WTC11 (cell line): ENCODE data around the gene NEDD4L. TPM values are rescaled to one million over a fixed set of nuclear protein-coding genes. Genes with fewer than 3 reads are reported as not detected.
A peak's percentile ranks its signal among the peaks of the same experiment; 100 is the strongest.

ENCODE experiments used
- ATAC-seq: fragments of 200-7000 bp; cut with Tn5 transposase; 2 replicates; pipeline ENCODE4 v1.10.0; 2021; ENCODE audit warnings: mild to moderate bottlenecking, moderate library complexity
- CTCF ChIA-PET: fragments of 300-600 bp; sonication (Branson Sonifier 250); formaldehyde crosslinking; loops from one replicate; lab custom pipeline; 2021; ENCODE audit warnings: antibody characterized with exemption; lab: Charles Lee
- POLR2A ChIA-PET: fragments of 350-600 bp; sonication (Branson Sonifier 250); formaldehyde crosslinking; loops from one replicate; lab custom pipeline; 2021; ENCODE audit warnings: antibody characterized with exemption; lab: Charles Lee
- DNase-seq: peaks from one replicate; pipeline ENCODE4 v3.0.0; 2021; ENCODE audit warnings: low spot score
- H3K27ac Mint-ChIP-seq: 2 replicates; pipeline ENCODE4 v1.8.0; 2021; ENCODE audit warnings: mixed read lengths
- H3K27me3 Mint-ChIP-seq: 2 replicates; pipeline ENCODE4 v1.8.0; 2021; ENCODE audit warnings: low read depth, mild to moderate bottlenecking, moderate library complexity, mixed read lengths
- H3K36me3 Mint-ChIP-seq: 2 replicates; pipeline ENCODE4 v1.8.0; 2021; ENCODE audit warnings: mixed read lengths
- H3K4me1 Mint-ChIP-seq: 2 replicates; pipeline ENCODE4 v1.8.0; 2022; ENCODE audit warnings: mixed read lengths
- H3K4me3 Mint-ChIP-seq: 2 replicates; pipeline ENCODE4 v1.8.0; 2021; ENCODE audit warnings: mild to moderate bottlenecking, moderate library complexity, mixed read lengths
- H3K9me3 Mint-ChIP-seq: 2 replicates; pipeline ENCODE4 v1.8.0; 2021; ENCODE audit warnings: mixed read lengths
- ATF1 ChIP-seq: sonication (generic); formaldehyde crosslinking; IDR thresholded peaks from 2 replicates; pipeline ENCODE4 v1.8.1; 2023; ENCODE audit warnings: mild to moderate bottlenecking, moderate library complexity, missing genetic modification reagents
- ATF6 ChIP-seq: sonication (generic); formaldehyde crosslinking; IDR thresholded peaks from 2 replicates; pipeline ENCODE4 v1.8.1; 2023; ENCODE audit warnings: mild to moderate bottlenecking, missing genetic modification reagents
- CBFB ChIP-seq: sonication (generic); formaldehyde crosslinking; IDR thresholded peaks from 2 replicates; pipeline ENCODE4 v1.8.1; 2022; ENCODE audit warnings: mild to moderate bottlenecking, low read depth, missing genetic modification reagents
- ELF4 ChIP-seq: sonication (generic); formaldehyde crosslinking; IDR thresholded peaks from 2 replicates; pipeline ENCODE4 v1.8.1; 2022; ENCODE audit warnings: low read depth, mild to moderate bottlenecking, moderate library complexity, missing genetic modification reagents
- FOXJ3 ChIP-seq: sonication (generic); formaldehyde crosslinking; IDR thresholded peaks from 2 replicates; pipeline ENCODE4 v1.9.0; 2021; ENCODE audit warnings: missing genetic modification reagents, mild to moderate bottlenecking, borderline replicate concordance
- GTF2I ChIP-seq: fragments of 250-450 bp; sonication (Bioruptor Pico); conservative IDR thresholded peaks from 2 replicates; pipeline ENCODE4 v1.4.0; 2021; ENCODE audit warnings: mild to moderate bottlenecking
- JUN ChIP-seq: sonication (generic); formaldehyde crosslinking; IDR thresholded peaks from 2 replicates; pipeline ENCODE4 v1.8.0; 2023; ENCODE audit warnings: mild to moderate bottlenecking, missing genetic modification reagents
- MXD4 ChIP-seq: fragments of 250-450 bp; sonication (Bioruptor Pico); IDR thresholded peaks from 2 replicates; pipeline ENCODE4 v1.8.0; 2021; ENCODE audit warnings: mild to moderate bottlenecking, moderate library complexity, borderline replicate concordance
- NFYB ChIP-seq: sonication (generic); formaldehyde crosslinking; conservative IDR thresholded peaks from 2 replicates; pipeline ENCODE4 v1.8.0; 2022; ENCODE audit warnings: low read depth, missing genetic modification reagents
- NR3C1 ChIP-seq: sonication (generic); formaldehyde crosslinking; conservative IDR thresholded peaks from 2 replicates; pipeline ENCODE4 v1.8.1; 2023; ENCODE audit warnings: low read depth, mild to moderate bottlenecking, missing genetic modification reagents
- PRRX2 ChIP-seq: fragments of 250-450 bp; sonication (Bioruptor Pico); IDR thresholded peaks from 2 replicates; pipeline ENCODE4 v1.8.0; 2021; ENCODE audit warnings: mild to moderate bottlenecking
- RELA ChIP-seq: sonication (generic); formaldehyde crosslinking; IDR thresholded peaks from 2 replicates; pipeline ENCODE4 v1.8.1; 2022; ENCODE audit warnings: missing genetic modification reagents, mild to moderate bottlenecking, borderline replicate concordance
- RORB ChIP-seq: fragments of 250-450 bp; sonication (Bioruptor Pico); IDR thresholded peaks from 2 replicates; pipeline ENCODE4 v1.9.0; 2021; ENCODE audit warnings: mild to moderate bottlenecking
- SMAD3 ChIP-seq: sonication (generic); formaldehyde crosslinking; IDR thresholded peaks from 2 replicates; pipeline ENCODE4 v1.8.0; 2022; ENCODE audit warnings: missing genetic modification reagents, mild to moderate bottlenecking, borderline replicate concordance
- STAT6 ChIP-seq: sonication (generic); formaldehyde crosslinking; conservative IDR thresholded peaks from 2 replicates; pipeline ENCODE4 v1.8.1; 2023; ENCODE audit warnings: mild to moderate bottlenecking, low read depth, missing genetic modification reagents, moderate library complexity
- TP53 ChIP-seq: sonication (generic); formaldehyde crosslinking; IDR thresholded peaks from 2 replicates; pipeline ENCODE4 v1.8.1; 2023; ENCODE audit warnings: mild to moderate bottlenecking, missing genetic modification reagents
- ZNF121 ChIP-seq: sonication (generic); formaldehyde crosslinking; IDR thresholded peaks from 2 replicates; pipeline ENCODE4 v1.8.0; 2023; ENCODE audit warnings: missing genetic modification reagents
- ZNF281 ChIP-seq: sonication (generic); formaldehyde crosslinking; IDR thresholded peaks from 2 replicates; pipeline ENCODE4 v1.8.0; 2023; ENCODE audit warnings: mild to moderate bottlenecking, missing genetic modification reagents
- ZNF532 ChIP-seq: fragments of 250-450 bp; sonication (Bioruptor Pico); IDR thresholded peaks from 2 replicates; pipeline ENCODE4 v1.9.0; 2021; ENCODE audit warnings: mild to moderate bottlenecking, borderline replicate concordance
- total RNA-seq: library from RNA; stranded (reverse); gene quantifications from 3 replicates; pipeline ENCODE4 v1.2.3, GENCODE V29; 2021
- TF ChIP-seq, protein P1 (sequence below): sonication (generic); formaldehyde crosslinking; IDR thresholded peaks from 2 replicates; pipeline ENCODE4 v1.8.1; 2022; ENCODE audit warnings: low read depth, missing genetic modification reagents, borderline replicate concordance

The NEDD4L gene
- total RNA-seq, 1 experiment from 2014 or later = 88.0 TPM

DNA sequence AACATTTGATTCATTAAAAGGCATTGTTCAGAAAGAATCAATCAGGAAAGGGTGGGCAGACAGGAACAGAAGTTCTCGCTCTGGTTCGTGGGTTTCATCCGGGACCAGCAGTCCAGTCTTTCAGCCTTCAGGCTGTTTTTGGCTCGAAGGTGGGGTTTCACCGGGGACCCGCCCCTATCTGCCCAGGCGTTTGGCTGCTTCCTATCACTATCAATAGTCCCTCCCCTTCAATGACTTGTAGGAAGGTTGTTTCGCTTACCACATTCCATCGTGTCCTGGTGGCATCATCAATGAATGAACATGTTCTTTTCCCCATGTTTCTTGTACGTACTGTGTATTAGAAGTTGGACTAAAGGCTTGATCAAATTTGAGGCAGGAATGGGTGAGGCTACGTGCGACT is 130.3 kb downstream of the NEDD4L start:
- ATAC-seq = peak; percentile 86
- TF ChIP-seq TP53 (CRISPR knock-in tag) = no peak
- no peak for TF ChIP-seq MXD4 (CRISPR knock-in tag)
- TF ChIP-seq RELA (CRISPR knock-in tag) = no peak
- no peak for TF ChIP-seq FOXJ3 (CRISPR knock-in tag)
- no peak for TF ChIP-seq ZNF281 (CRISPR knock-in tag)
- TF ChIP-seq, protein P1, sequence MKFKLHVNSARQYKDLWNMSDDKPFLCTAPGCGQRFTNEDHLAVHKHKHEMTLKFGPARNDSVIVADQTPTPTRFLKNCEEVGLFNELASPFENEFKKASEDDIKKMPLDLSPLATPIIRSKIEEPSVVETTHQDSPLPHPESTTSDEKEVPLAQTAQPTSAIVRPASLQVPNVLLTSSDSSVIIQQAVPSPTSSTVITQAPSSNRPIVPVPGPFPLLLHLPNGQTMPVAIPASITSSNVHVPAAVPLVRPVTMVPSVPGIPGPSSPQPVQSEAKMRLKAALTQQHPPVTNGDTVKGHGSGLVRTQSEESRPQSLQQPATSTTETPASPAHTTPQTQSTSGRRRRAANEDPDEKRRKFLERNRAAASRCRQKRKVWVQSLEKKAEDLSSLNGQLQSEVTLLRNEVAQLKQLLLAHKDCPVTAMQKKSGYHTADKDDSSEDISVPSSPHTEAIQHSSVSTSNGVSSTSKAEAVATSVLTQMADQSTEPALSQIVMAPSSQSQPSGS (CRISPR knock-in tag) = no peak
- no peak for TF ChIP-seq CBFB (CRISPR knock-in tag)
- no peak for TF ChIP-seq JUN (CRISPR knock-in tag)
- TF ChIP-seq RORB (CRISPR knock-in tag) = no peak
- no peak for TF ChIP-seq SMAD3 (CRISPR knock-in tag)
- TF ChIP-seq PRRX2 = no peak
- no peak for TF ChIP-seq NR3C1 (CRISPR knock-in tag)
- no peak for TF ChIP-seq ATF1 (CRISPR knock-in tag)
- no peak for TF ChIP-seq ZNF121 (CRISPR knock-in tag)
- no peak for TF ChIP-seq GTF2I (CRISPR knock-in tag)
- no peak for TF ChIP-seq ELF4
- TF ChIP-seq STAT6 (CRISPR knock-in tag) = no peak
- TF ChIP-seq ATF6 = no peak
- TF ChIP-seq NFYB = no peak
- TF ChIP-seq ZNF532 (CRISPR knock-in tag) = no peak
- TF ChIP-seq, all 79 proteins: peak for 0
- ChIA-PET CTCF (interaction anchor here (0.9 to 1.6 kb wide), 2 partner anchors 38 to 53 kb away, joined by 3 to 4 read pairs; no protein-coding TSS in a partner anchor), POLR2A (interaction anchor here (0.5 kb wide), 1 partner anchor 40 kb away, joined by 3 read pairs; no protein-coding TSS in a partner anchor)
- peaks cover 50% of the 10 kb centered on the region for H3K4me1 Mint-ChIP-seq
- H3K4me3 Mint-ChIP-seq = no peak overlapping the region
- no peaks in the 10 kb centered on the region for H3K9me3 Mint-ChIP-seq
- peak; percentile 48 for DNase-seq
- no peaks in the 10 kb centered on the region for H3K27me3 Mint-ChIP-seq
- peak overlapping the region; percentile 91 for H3K27ac Mint-ChIP-seq
- H3K36me3 Mint-ChIP-seq = no peaks in the 10 kb centered on the region
